Measurements from ENCODE around the gene CDKN1B. TPM values are rescaled to one million over a fixed set of nuclear protein-coding genes. Genes with fewer than 3 reads are reported as not detected.

The CDKN1B gene
- total RNA-seq, 1 experiment from 2014 or later: 25.9 TPM

DNA sequence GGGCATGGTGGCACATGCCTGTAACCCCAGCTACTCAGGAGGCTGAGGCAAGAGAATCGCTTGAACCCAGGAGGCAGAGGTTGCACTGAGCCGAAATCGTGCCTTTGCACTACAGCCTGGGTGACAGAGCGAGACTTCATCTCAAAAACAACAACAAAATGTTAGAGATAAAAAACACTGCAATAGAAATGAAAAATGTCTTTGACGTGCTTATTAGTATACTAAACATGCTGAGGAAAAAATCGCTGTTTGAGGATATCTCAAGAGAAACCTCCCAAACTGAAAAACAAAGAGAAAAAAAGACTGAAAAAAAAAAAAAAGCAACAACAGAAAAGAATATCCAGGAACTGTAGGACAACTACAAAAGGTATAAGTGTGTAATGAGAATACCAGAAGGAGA lies 53.1 kb downstream of the CDKN1B start:
- H3K27me3 ChIP-seq (ENCODE audit: control insufficient read depth, insufficient read depth, low read length): no peaks in the 10 kb centered on the region
- no TSS peak for BruUV-seq (replicated peaks)
- ChIA-PET CTCF (no interaction called here), POLR2A (no interaction called here)
- H3K36me3 ChIP-seq (ENCODE audit: control insufficient read depth, insufficient read depth, low read length): no peaks in the 10 kb centered on the region
- peaks cover 3% of the 10 kb centered on the region; the same call in 1 of the 2 replicates for H3K9me3 ChIP-seq (ENCODE audit: control insufficient read depth, insufficient read depth, low read depth, low read length)
- no peak overlapping the region for H3K27ac ChIP-seq (ENCODE audit: low read length)
- no peak for DNase-seq (ENCODE audit: low read depth, low spot score)
- H3K4me1 ChIP-seq (ENCODE audit: control insufficient read depth, insufficient read depth, low read length): no peaks in the 10 kb centered on the region
- ATAC-seq: no peak
- TF ChIP-seq, protein P1, sequence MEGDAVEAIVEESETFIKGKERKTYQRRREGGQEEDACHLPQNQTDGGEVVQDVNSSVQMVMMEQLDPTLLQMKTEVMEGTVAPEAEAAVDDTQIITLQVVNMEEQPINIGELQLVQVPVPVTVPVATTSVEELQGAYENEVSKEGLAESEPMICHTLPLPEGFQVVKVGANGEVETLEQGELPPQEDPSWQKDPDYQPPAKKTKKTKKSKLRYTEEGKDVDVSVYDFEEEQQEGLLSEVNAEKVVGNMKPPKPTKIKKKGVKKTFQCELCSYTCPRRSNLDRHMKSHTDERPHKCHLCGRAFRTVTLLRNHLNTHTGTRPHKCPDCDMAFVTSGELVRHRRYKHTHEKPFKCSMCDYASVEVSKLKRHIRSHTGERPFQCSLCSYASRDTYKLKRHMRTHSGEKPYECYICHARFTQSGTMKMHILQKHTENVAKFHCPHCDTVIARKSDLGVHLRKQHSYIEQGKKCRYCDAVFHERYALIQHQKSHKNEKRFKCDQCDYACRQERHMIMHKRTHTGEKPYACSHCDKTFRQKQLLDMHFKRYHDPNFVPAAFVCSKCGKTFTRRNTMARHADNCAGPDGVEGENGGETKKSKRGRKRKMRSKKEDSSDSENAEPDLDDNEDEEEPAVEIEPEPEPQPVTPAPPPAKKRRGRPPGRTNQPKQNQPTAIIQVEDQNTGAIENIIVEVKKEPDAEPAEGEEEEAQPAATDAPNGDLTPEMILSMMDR (IDR thresholded peaks at IDR 0.05): no peak
- TF ChIP-seq TCF7L2 (IDR thresholded peaks at IDR 0.05; ENCODE audit: low read depth, low read length): no peak
- TF ChIP-seq, protein P2, sequence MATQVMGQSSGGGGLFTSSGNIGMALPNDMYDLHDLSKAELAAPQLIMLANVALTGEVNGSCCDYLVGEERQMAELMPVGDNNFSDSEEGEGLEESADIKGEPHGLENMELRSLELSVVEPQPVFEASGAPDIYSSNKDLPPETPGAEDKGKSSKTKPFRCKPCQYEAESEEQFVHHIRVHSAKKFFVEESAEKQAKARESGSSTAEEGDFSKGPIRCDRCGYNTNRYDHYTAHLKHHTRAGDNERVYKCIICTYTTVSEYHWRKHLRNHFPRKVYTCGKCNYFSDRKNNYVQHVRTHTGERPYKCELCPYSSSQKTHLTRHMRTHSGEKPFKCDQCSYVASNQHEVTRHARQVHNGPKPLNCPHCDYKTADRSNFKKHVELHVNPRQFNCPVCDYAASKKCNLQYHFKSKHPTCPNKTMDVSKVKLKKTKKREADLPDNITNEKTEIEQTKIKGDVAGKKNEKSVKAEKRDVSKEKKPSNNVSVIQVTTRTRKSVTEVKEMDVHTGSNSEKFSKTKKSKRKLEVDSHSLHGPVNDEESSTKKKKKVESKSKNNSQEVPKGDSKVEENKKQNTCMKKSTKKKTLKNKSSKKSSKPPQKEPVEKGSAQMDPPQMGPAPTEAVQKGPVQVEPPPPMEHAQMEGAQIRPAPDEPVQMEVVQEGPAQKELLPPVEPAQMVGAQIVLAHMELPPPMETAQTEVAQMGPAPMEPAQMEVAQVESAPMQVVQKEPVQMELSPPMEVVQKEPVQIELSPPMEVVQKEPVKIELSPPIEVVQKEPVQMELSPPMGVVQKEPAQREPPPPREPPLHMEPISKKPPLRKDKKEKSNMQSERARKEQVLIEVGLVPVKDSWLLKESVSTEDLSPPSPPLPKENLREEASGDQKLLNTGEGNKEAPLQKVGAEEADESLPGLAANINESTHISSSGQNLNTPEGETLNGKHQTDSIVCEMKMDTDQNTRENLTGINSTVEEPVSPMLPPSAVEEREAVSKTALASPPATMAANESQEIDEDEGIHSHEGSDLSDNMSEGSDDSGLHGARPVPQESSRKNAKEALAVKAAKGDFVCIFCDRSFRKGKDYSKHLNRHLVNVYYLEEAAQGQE (IDR thresholded peaks at IDR 0.05; ENCODE audit: insufficient read depth in 1 of 2, low read depth in 2 of 2, low read length in 1 of 2): no peak
- no peak for TF ChIP-seq SIN3A (IDR thresholded peaks at IDR 0.05; ENCODE audit: borderline replicate concordance, insufficient read depth, low read depth, low read length)
- no peak for TF ChIP-seq POLR2AphosphoS5 (IDR thresholded peaks at IDR 0.05; ENCODE audit: low read depth, low read length)
- no peak overlapping the region for H3K4me3 ChIP-seq (ENCODE audit: low read depth in 2 of 2, low read length in 2 of 2)
- in situ Hi-C loops (cut with HindIII; ENCODE audit: low pct_unique_long_range_greater_than_20kb, low sequenced_read_pairs): no loop called here
- intact Hi-C loops (cut with micrococcal nuclease; ENCODE audit: unreplicated experiment): no loop called here

Small RNA genes lying within 50 kb of the gene (microRNA-seq; reads per million reads assigned to microRNA genes)
- gene MIR613 (ENCODE audit: unreplicated experiment): not detected

Other genes starting within 250 kb of the CDKN1B start
- 12.9 TPM for gene DUSP16, start 154.5 kb upstream of the CDKN1B start, total RNA-seq (2021; ENCODE audit: unreplicated experiment)
- 13.6 TPM for gene CREBL2, start 105.5 kb upstream of the CDKN1B start, total RNA-seq (2021; ENCODE audit: unreplicated experiment)
- 0.82 TPM for gene GPR19, start 21.2 kb upstream of the CDKN1B start, total RNA-seq (2021; ENCODE audit: unreplicated experiment)
- gene APOLD1, start 68.3 kb downstream of the CDKN1B start, total RNA-seq (2021; ENCODE audit: unreplicated experiment): 4.1 TPM
- gene DDX47, start 96.0 kb downstream of the CDKN1B start, total RNA-seq (2021; ENCODE audit: unreplicated experiment): 115 TPM
- gene GPRC5A, start 174.2 kb downstream of the CDKN1B start, total RNA-seq (2021; ENCODE audit: unreplicated experiment): 648 TPM
- not detected for gene GPRC5D, start 234.8 kb downstream of the CDKN1B start, total RNA-seq (2021; ENCODE audit: unreplicated experiment)